HG03558 (cell line): Measurements from ENCODE around the gene FBXL4.

ENCODE experiments used
- ATAC-seq: cut with Tn5 transposase; IDR thresholded peaks from one replicate; pipeline ENCODE4 v1.9.1; 2021; ENCODE audit warnings: moderate number of reproducible peaks; ENCODE audit not compliant: unreplicated experiment; ENCODE audit errors: extremely low read depth

FBXL4 gene

DNA sequence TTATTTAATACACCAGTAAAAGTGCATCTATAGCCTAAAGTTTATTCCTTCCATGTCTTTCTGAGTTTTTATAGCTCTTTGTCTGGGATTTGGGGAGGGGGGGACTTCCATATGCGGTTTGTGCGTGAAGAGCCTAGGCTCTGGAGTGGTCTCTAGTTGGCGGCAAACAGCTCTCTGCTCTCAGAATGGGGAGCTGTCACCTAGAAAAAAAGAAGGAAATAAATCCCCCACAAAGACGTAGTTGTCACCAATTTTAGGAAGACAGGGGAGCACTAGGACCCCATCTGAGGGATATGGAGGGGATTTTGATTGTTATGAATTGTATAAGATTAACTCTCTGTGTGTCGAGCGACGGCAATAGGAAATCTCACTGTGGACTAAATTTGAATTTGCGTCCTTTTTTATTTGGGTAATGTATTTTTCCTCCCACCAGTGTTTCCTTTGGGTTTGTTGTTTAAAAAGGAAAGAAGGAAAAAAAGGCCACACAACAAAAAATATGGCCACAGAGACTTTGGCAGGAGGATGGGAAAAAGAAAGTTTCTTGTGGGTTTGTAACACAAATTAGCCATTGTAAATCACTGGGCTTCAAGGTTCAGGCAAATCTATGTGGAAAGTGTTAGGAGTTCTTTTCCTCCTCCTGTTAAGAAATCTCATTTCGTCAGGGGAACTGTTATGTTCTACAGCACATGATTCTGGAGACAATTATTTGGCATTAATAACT, 106.0 kb downstream of the FBXL4 start:
- no peak for ATAC-seq

DNA sequence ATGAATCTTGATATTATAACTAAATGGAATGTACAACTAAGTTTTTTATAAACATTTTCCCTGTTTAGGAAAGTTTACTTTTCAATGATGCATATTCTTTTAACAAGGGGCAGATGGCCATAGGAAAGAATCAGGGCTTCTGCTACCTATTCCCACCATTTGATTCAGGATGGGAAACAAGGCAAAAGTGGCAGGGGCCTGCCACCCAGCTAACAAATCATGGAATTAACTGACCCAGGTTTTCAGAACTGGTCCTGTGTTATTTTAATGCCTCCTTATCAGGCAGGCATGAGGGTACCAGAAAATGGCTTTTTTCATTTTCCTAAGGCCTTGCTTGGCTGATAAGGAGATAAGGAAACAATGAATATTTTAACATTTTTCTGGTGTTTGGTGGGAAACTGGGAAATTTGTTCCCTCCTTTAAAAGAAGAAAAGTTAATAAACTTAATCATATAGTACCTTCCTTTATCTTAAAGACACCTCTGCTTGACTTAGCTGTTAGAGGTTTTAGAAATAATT, 106.7 kb downstream of the FBXL4 start:
- ATAC-seq: no peak

DNA sequence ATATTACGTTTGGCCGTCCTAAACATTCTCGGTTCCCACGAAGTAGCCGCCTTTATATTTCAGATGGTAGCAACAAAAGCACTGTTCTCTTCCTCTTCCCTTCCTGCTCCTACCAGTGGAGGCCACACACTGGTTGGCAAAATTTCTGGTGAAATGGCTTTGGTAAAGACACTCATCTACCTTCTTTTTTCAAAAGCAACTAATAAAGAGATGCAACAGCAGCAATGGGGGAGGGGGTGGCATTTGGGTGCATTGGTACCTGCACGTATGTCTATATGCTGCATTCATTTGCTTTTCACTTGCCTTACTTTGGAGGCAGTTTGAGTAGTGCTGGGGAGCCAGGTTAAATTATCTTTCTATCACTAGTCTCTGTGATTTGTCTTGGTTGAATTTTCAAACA, 107.4 kb downstream of the FBXL4 start:
- ATAC-seq: no peak

DNA sequence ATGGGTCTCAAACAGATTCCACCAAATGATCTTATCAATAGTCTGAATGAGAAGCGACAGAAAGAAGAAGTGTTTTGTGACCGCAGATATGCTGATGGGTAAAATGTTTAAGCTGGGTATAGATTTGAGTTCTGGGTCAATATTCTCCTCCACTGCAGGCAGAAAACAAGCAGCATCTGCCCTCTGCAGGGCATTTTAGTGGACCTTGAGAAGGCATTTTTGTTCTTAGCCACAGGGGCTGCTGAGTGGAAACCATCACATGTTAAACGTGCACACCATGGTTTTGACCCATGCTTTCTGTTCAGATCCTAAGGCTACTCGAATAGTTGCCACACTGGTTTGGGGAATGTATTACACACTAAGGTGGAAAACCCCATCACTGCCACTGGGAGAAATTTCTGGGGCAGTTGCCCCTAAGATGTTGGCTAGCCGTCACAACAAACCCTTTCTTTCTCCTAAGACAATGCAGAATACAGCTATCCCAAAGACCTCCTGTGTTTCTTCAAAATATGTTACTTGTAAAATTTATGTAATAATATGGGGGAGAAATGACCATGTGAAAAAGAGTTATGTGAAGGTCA, 107.9 kb downstream of the FBXL4 start:
- no peak for ATAC-seq

DNA sequence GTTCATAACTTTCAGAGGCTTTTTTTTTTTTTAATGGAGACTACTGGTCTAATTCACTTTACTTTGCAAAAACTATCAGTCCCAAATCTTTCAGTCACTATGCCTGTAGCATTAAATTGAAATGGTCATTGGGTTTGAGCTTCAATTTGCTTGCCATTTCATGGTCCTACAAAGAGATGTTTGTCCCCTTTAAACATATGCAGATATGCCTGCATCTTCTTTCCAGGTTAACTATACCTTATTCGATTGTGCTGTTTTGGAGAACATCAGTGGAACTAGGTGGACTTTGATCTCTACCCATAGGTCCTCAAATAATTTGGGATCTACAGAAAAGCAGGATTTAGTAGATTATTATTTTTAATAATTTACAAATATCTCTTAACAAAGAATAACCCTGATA, 108.8 kb downstream of the FBXL4 start:
- ATAC-seq: no peak

DNA sequence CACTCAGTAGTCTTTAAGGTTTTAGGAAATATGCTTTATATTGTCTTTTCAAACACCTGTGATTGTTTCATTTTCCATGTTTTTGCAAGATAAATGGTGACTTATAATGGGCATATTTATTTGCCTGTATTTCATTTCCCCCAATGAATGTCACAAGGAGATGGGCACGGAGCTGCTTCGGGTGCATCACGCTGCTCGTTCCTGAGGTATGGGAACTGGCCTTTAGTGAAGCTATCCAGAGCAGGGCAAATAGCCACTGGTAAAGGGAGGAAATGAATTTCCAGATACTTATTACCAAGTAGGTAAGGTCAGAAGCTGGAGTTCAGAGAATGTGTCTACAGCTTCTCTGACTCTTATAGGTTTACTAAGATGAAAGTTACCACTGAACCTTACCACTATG, 109.7 kb downstream of the FBXL4 start:
- ATAC-seq: no peak

DNA sequence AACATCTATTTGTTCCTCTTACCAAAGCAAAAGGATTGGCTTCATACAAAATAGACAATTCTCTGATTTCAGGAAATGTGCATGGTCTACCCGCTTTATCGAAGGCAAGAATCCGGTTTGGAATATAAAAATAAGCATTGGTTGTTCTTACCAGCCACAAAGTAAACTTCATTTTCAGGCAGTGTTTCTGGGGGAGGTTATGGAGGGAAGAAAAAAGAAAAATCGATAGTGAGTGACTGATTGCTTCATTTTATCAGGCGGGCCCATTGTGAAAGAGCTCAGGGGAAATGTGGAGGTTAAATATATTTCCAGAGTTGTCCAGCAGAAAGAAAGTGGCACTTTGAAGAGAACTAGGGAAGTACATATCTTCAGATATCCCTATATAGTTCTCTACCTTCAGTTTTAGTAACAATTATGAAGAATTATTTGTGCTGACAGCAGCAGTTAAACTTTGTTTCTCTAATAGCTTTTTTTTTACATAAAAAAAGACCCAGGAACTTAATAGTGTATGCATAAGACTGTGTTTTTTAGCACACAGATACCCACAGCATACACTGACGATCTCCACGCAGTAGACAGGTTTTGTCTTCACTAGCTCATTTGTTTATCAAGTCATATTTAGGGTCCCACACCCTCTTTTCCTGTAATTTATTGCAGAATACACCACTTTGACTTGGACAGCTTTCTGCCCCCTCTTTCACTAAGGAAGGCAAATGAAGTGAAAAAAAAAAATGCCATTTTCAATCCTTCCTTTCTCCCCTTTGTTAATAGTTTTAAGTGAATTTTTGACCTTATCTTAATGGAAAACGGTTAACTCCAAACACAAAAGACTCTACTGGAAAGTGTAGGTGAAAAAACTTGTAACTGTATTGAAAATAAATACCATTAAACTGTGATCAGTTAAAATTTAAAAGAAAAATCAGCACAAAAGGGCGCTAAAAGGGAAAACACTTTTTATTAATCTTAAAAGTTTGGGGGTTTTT, 110.5 kb downstream of the FBXL4 start:
- ATAC-seq: no peak

DNA sequence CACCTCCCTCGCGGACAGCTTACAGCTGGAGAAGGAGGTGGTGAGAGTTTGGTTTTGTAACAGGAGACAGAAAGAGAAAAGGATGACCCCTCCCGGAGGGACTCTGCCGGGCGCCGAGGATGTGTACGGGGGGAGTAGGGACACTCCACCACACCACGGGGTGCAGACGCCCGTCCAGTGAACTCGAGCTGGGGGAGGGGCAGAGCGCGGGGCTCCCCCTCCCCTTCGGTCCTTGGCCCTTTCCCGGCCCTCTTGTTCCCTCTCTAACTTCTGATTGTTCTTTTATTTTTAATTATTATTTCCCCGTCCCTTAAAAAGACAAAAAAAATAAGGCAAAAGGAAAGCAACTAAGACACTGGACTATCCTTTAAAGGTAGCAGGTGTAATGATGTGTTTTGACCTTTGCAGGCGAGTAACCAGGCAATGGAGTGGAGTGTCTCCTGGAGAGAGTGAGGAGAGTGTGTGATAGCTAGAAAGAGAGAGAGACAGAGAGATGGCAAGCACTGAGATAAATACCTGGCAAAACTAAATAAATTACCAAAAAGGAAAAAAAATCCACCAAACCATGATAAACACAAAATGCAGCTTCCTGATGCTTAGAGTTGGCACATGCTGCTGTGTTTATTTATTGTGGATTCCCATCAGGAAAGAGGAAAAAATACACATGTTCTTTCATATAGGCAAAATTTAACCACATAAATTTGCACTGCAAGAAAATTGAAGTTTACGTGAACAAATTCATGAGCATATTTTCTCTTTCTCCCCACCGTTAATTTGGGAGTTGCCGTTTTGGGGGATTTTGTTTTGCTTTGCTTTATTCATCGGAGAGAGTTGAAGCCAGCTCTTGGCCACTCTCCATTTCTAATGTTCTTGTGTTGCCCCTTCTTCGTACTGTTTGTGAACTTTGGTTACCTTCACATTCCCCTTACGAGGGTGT, 111.5 kb downstream of the FBXL4 start:
- no peak for ATAC-seq

DNA sequence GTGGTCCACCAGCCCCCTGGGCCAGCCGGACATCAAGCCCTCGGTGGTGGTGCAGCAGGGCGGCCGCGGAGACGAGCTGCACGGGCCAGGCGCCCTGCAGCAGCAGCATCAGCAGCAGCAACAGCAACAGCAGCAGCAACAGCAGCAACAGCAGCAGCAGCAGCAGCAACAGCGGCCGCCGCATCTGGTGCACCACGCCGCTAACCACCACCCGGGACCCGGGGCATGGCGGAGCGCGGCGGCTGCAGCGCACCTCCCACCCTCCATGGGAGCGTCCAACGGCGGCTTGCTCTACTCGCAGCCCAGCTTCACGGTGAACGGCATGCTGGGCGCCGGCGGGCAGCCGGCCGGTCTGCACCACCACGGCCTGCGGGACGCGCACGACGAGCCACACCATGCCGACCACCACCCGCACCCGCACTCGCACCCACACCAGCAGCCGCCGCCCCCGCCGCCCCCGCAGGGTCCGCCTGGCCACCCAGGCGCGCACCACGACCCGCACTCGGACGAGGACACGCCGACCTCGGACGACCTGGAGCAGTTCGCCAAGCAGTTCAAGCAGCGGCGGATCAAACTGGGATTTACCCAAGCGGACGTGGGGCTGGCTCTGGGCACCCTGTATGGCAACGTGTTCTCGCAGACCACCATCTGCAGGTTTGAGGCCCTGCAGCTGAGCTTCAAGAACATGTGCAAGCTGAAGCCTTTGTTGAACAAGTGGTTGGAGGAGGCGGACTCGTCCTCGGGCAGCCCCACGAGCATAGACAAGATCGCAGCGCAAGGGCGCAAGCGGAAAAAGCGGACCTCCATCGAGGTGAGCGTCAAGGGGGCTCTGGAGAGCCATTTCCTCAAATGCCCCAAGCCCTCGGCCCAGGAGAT, 112.4 kb downstream of the FBXL4 start:
- no peak for ATAC-seq

DNA sequence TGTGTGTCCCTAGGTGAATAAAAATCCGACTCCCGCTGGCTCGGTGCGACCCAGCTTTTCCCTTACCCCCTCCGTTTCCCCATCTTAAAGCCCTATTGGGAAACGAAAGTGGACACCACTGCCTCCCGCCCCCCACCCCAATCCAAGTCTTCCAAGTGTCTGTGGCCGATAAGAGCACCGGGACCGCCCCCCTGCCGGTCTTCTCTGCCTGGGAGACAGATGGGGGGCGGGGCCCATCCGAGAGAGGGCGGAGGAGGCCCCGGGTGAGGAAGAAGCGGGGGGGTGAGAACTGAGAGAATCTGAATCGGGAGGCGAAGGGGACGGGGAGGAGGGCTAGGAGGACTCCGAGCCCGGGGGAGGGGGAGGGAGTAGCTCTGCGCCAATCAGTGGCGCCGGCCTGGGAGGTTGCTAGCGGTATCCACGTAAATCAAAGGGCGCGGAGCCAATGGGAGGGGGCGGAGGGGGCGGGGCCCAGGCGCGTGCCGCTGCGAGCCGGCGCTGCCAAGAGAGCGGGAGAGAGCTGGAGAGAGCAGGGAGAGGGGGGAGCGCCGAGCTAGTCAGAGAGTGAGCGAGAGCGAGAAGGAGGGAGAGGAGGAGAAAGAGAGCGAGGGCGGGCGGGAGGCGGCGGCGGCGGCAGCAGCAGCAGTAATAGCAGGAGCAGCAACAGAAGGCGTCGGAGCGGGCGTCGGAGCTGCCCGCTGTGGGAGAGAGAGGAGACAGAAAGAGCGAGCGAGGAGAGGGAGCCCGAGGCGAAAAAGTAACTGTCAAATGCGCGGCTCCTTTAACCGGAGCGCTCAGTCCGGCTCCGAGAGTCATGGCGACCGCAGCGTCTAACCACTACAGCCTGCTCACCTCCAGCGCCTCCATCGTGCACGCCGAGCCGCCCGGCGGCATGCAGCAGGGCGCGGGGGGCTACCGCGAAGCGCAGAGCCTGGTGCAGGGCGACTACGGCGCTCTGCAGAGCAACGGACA, 113.4 kb downstream of the FBXL4 start, which contains the start of gene POU3F2:
TSS of gene POU3F2 (plus strand) at position 515 of the 972 bp plus-strand sequence. CDS start at position 815, 300 bp downstream.
- ATAC-seq: peak; percentile 44

DNA sequence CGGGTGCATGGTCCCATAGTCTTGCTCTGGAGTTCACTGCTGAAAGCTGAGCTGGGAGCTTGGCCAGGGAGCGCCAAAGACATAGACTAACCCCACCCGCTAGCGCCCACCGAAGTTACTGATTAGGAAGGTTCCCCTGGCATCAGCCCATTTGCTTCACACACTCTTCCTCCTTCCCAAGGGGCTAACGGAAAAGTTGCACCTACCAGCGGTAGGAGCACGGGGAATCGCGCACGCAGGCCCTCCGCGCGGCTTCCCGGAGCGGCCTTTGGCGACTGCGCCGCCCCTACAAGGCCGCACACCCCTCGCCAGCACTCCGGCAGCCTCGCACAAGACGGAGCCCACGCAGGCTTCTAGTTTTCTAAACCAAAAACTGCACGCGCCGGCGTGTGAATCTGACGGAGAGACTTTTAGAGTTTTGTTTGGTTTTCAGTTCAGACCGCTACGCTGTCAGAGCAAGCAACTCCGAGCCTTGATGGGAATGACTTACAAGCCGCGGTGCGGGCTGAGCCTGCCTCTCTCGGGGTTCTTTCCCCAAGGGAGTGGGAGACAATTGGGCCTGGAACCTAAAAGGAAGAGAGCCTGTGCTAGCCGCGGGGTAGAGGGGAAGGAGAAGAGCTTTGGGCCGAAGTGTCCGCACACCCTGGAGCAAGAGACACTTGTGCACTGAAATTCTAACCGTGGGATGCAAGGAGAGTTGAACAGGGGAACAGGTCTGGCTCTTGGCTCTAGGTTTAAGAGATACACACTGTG, 114.3 kb downstream of the FBXL4 start:
- ATAC-seq: no peak

DNA sequence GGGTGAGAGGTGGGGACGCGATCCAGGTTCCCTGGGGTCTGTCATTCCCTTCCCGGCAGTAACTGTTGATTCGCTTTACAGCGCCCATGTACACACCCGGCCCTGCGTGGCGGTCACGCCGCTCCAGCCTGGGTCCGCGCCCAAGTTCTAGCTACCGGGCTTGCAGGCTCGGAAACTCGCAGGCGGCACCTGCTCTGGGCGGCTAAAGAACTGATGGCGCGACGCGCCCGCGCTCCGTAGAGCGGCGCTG, 114.8 kb downstream of the FBXL4 start:
- no peak for ATAC-seq

DNA sequence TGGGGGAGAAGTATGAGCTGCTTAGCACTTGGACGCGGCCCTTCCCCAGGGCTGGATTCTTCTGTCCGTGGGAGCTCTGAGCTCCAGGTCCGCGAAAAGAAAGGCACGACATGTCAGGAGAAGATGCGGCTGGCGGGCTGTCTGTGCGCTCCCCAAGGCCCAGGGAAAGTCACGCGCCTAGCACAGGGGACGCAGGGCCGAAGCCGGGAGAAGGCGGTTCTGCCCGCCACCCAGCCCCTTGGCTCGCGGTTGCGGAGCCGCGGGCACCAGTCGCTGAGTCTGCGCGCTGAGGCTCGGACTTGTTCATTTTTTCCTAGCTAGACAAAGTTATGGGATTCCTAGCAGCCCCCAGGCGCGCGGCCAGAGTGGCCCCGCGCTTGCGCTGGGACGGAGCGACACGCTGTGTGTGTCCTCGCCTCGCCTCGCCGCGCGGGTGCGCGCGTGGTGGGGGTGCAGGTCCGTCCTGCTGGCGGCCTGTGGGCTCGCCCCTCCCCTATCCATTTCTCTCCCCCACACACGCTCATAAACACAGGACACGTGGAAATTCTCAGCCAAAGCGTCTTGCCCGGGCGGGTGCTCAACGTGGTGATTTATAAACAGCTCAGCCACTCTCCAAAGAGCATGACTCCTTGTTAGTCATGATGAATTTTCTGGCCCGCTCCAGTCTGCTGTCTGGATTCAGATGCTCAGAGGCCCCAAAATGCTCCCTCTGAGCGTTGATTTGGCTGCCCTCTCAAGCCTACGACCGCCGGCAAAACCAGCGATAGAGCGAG, 115.3 kb downstream of the FBXL4 start:
- ATAC-seq: no peak

DNA sequence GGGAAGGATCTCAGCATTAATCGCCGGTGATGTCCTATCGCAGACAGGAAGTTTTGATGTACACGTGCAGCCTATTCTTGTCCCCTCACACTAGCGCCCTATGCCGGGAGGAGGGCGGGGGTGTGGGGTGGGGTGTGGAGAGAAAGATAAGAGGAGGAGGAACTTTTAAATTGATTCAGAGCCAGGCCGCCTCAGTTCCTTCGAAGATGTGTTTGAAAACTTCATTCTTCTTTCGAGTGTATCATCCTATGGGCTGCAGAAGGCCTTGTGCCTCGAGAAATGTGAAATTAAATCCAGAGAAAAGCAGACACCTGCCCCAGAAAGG, 115.8 kb downstream of the FBXL4 start:
- no peak for ATAC-seq

DNA sequence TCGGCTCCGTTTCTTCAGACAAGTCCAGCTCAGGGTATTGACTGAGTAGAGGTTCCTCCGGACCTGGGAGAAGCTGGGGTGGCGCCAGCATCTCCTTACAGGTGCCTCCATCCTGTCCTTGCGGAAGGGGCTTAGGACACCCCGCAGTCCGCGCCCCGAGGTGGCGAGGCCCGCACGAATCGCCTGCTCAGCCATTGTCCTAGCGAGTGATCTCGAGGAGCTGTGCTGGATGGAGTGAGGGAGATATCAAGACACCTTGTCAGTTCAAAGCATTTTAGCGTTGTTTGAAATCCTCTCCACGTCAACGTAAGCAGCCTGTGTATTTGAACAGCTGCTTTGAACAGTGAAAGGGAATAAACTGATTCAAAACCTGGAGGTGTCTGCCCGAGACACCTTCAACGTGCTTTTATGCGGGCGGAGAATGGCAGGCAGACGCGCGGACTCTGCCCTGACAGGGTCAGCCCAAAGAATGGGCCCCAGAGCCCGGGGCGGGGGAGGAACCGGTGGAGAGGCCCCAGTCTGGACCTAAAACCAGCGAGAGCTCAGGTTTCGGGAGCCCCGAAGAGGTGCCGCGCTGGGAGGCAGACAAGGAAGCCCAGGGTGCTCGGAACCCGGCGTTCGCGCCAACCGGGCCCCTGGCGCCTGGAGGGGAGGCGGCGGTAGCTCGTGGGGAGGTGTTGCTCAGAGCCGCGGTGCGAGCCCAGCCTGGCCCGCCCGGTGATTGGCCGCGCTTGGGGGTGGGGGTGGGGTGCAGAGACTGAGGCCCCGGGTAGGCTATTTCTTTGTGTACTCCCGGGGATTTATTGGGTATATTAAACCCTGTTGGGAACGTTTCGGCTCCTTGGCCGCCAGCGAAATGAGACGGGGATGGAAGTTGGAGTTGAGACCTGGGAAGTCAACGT, 116.4 kb downstream of the FBXL4 start:
- no peak for ATAC-seq

DNA sequence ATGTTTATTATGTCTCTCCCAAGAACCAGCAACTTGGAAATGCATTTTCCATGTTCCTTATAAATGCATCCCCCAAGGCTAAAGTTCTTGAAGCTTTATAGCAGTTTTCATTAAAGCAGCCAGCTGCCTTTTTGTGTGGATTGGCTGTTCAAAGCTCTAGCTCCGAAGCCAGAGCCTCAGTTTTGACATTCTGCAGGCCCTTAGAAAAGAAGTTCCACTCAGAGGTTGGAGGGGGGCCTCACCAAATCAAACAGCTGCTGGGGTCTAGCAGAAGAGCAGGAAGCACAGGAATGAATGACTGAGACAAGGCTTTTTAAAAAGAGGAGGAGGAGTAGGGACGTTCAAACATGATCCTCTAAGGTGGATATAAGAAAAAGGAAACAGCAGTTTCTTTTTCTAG, 117.6 kb downstream of the FBXL4 start:
- ATAC-seq: no peak
